SJSA1 (cell line): ENCODE data around the gene AFAP1L1. TPM values are rescaled to one million over a fixed set of nuclear protein-coding genes. Genes with fewer than 3 reads are reported as not detected.

ENCODE experiments used
- DNase-seq, 2 experiments: peaks; one replicate each; pipeline ENCODE4 v3.0.0-alpha.2; 2015 to 2020; ENCODE audit warnings: low spot score in 2 of 2, low read depth in 1 of 2
- H3K27ac ChIP-seq: fragments of 250-450 bp; sonication (Bioruptor Pico); 2 replicates; pipeline ENCODE4 v1.5.1; 2020; ENCODE audit warnings: mild to moderate bottlenecking, moderate library complexity
- H3K27me3 ChIP-seq: fragments of 250-450 bp; sonication (Bioruptor Pico); replicated peaks from 2 replicates; pipeline ENCODE4 v1.5.1; 2020; ENCODE audit warnings: mild to moderate bottlenecking, moderate library complexity
- H3K36me3 ChIP-seq: fragments of 250-450 bp; sonication (Bioruptor Pico); 2 replicates; pipeline ENCODE4 v1.5.1; 2020; ENCODE audit warnings: mild to moderate bottlenecking
- H3K4me1 ChIP-seq: fragments of 250-450 bp; sonication (Bioruptor Pico); replicated peaks from 2 replicates; pipeline ENCODE4 v1.6.1; 2021; ENCODE audit warnings: mild to moderate bottlenecking
- H3K4me3 ChIP-seq: fragments of 250-450 bp; sonication (Bioruptor Pico); 2 replicates; pipeline ENCODE4 v1.5.1; 2020; ENCODE audit warnings: mild to moderate bottlenecking
- H3K9me3 ChIP-seq: fragments of 250-450 bp; sonication (Bioruptor Pico); replicated peaks from 2 replicates; pipeline ENCODE4 v1.5.1; 2020; ENCODE audit warnings: mild to moderate bottlenecking
- total RNA-seq: library from RNA; depleted of rRNA; stranded (reverse); fragments of >200 nt; shearing (Covaris generic); gene quantifications from 2 replicates; pipeline ENCODE4 v1.2.3, GENCODE V29; 2014

Gene AFAP1L1
- total RNA-seq, 1 experiment from 2014 or later, result 33.2 TPM

GRCh38 chr5:149360272-149360671 is 88.6 kb downstream of the AFAP1L1 start:
- no peaks in the 10 kb centered on the region for H3K9me3 ChIP-seq
- DNase-seq, result no peak

GRCh38 chr5:149362541-149362940 is 90.9 kb downstream of the AFAP1L1 start:
- no peak for DNase-seq
- peaks cover 34% of the 10 kb centered on the region for H3K4me1 ChIP-seq

More at GRCh38 chr5:149360272-149360671, 88.6 kb downstream of the AFAP1L1 start:
- no peak overlapping the region for H3K4me3 ChIP-seq
- H3K27ac ChIP-seq, result no peak overlapping the region
- H3K27me3 ChIP-seq, result no peaks in the 10 kb centered on the region
- H3K4me1 ChIP-seq, result peaks cover 17% of the 10 kb centered on the region
- peaks cover 16% of the 10 kb centered on the region for H3K36me3 ChIP-seq

GRCh38 chr5:149363358-149363757 is 91.7 kb downstream of the AFAP1L1 start:
- Histone ChIP-seq H3K9me3 (no peaks in the 10 kb centered on the region), H3K27ac (no peak overlapping the region), H3K27me3 (no peaks in the 10 kb centered on the region), H3K4me1 (peaks cover 33% of the 10 kb centered on the region), H3K4me3 (no peak overlapping the region), H3K36me3 (no peaks in the 10 kb centered on the region; the same call in 1 of the 2 replicates)
- DNase-seq, result no peak

More at GRCh38 chr5:149362541-149362940, 90.9 kb downstream of the AFAP1L1 start:
- no peaks in the 10 kb centered on the region for H3K9me3 ChIP-seq
- no peaks in the 10 kb centered on the region for H3K27me3 ChIP-seq
- peaks cover 3% of the 10 kb centered on the region for H3K36me3 ChIP-seq
- no peak overlapping the region for H3K27ac ChIP-seq
- H3K4me3 ChIP-seq, result no peak overlapping the region

GRCh38 chr5:149363936-149364335 is 92.3 kb downstream of the AFAP1L1 start:
- Histone ChIP-seq H3K27ac (no peak overlapping the region), H3K36me3 (no peaks in the 10 kb centered on the region), H3K4me1 (peaks cover 27% of the 10 kb centered on the region), H3K4me3 (no peak overlapping the region), H3K27me3 (no peaks in the 10 kb centered on the region), H3K9me3 (no peaks in the 10 kb centered on the region)
- no peak for DNase-seq

GRCh38 chr5:149364719-149365118 is 93.1 kb downstream of the AFAP1L1 start:
- no peak overlapping the region for H3K4me3 ChIP-seq
- H3K27me3 ChIP-seq, result no peaks in the 10 kb centered on the region
- no peaks in the 10 kb centered on the region; the same call in 1 of the 2 replicates for H3K9me3 ChIP-seq
- no peak for DNase-seq
- H3K36me3 ChIP-seq, result no peaks in the 10 kb centered on the region
- H3K4me1 ChIP-seq, result peaks cover 25% of the 10 kb centered on the region
- H3K27ac ChIP-seq, result no peak overlapping the region

- Histone ChIP-seq H3K36me3 (no peaks in the 10 kb centered on the region), H3K27ac (no peak overlapping the region), H3K27me3 (no peaks in the 10 kb centered on the region), H3K9me3 (no peaks in the 10 kb centered on the region; the same call in 1 of the 2 replicates), H3K4me1 (peaks cover 25% of the 10 kb centered on the region), H3K4me3 (no peak overlapping the region)
- DNase-seq, result no peak
Observed at GRCh38 chr5:149365418-149365817, 93.8 kb downstream of the AFAP1L1 start.

- DNase-seq, result peak in 1 of 2 experiments; percentile 63
- Histone ChIP-seq H3K9me3 (no peaks in the 10 kb centered on the region; the same call in 1 of the 2 replicates), H3K27me3 (no peaks in the 10 kb centered on the region), H3K4me3 (no peak overlapping the region), H3K27ac (peak overlapping the region; percentile 19; the same call in 1 of the 2 replicates), H3K36me3 (no peaks in the 10 kb centered on the region), H3K4me1 (peaks cover 25% of the 10 kb centered on the region)
Observed at GRCh38 chr5:149366169-149366729, 94.6 kb downstream of the AFAP1L1 start.

GRCh38 chr5:149367249-149367971 is 95.8 kb downstream of the AFAP1L1 start:
- Histone ChIP-seq H3K36me3 (no peaks in the 10 kb centered on the region), H3K9me3 (no peaks in the 10 kb centered on the region; the same call in 1 of the 2 replicates), H3K27me3 (no peaks in the 10 kb centered on the region), H3K4me3 (no peak overlapping the region), H3K4me1 (peaks cover 25% of the 10 kb centered on the region), H3K27ac (no peak overlapping the region)
- peak; percentile 80 to 91 for DNase-seq

GRCh38 chr5:149367972-149368645 is 96.5 kb downstream of the AFAP1L1 start:
- no peaks in the 10 kb centered on the region for H3K36me3 ChIP-seq

GRCh38 chr5:149370878-149371277 is 99.2 kb downstream of the AFAP1L1 start:
- no peak overlapping the region for H3K4me3 ChIP-seq
- no peaks in the 10 kb centered on the region; the same call in 1 of the 2 replicates for H3K9me3 ChIP-seq
- no peaks in the 10 kb centered on the region for H3K27me3 ChIP-seq
- H3K36me3 ChIP-seq, result no peaks in the 10 kb centered on the region
- DNase-seq, result no peak
- no peak overlapping the region for H3K27ac ChIP-seq
- peaks cover 22% of the 10 kb centered on the region for H3K4me1 ChIP-seq

More at GRCh38 chr5:149367972-149368645, 96.5 kb downstream of the AFAP1L1 start:
- no peaks in the 10 kb centered on the region; the same call in 1 of the 2 replicates for H3K9me3 ChIP-seq
- H3K27ac ChIP-seq, result no peak overlapping the region
- no peak overlapping the region for H3K4me3 ChIP-seq
- H3K27me3 ChIP-seq, result no peaks in the 10 kb centered on the region
- DNase-seq, result no peak
- H3K4me1 ChIP-seq, result peaks cover 25% of the 10 kb centered on the region

GRCh38 chr5:149371296-149371962 is 99.8 kb downstream of the AFAP1L1 start:
- no peak overlapping the region for H3K4me3 ChIP-seq
- H3K9me3 ChIP-seq, result no peaks in the 10 kb centered on the region; the same call in 1 of the 2 replicates
- no peak overlapping the region for H3K27ac ChIP-seq
- H3K36me3 ChIP-seq, result no peaks in the 10 kb centered on the region
- no peaks in the 10 kb centered on the region for H3K27me3 ChIP-seq
- H3K4me1 ChIP-seq, result peaks cover 16% of the 10 kb centered on the region
- peak; percentile 54 to 80 for DNase-seq

GRCh38 chr5:149372076-149372795 is 100.6 kb downstream of the AFAP1L1 start:
- DNase-seq, result no peak
- Histone ChIP-seq H3K27ac (no peak overlapping the region), H3K36me3 (no peaks in the 10 kb centered on the region), H3K9me3 (no peaks in the 10 kb centered on the region; the same call in 1 of the 2 replicates), H3K27me3 (no peaks in the 10 kb centered on the region), H3K4me3 (no peak overlapping the region), H3K4me1 (peaks cover 8% of the 10 kb centered on the region)

- DNase-seq, result no peak
- Histone ChIP-seq H3K27ac (no peak overlapping the region), H3K4me3 (no peak overlapping the region), H3K36me3 (no peaks in the 10 kb centered on the region), H3K9me3 (no peaks in the 10 kb centered on the region; the same call in 1 of the 2 replicates), H3K4me1 (peaks cover 1% of the 10 kb centered on the region; the same call in 1 of the 2 replicates), H3K27me3 (no peaks in the 10 kb centered on the region)
Observed at GRCh38 chr5:149372932-149373331, 101.3 kb downstream of the AFAP1L1 start.
